Stimulated activated naive B cell treated with anti-CD40 and anti-IgM and Interleukin-4, amounts not matched to agents 10 μg/mL and 1 μg/mL and 100 μg/mL, for 72 hours (primary cell): ENCODE measurements around the gene KY.
A peak's percentile ranks its signal among the peaks of the same experiment; 100 is the strongest.

ENCODE experiments used
- ATAC-seq, 2 donors: fragments of 150-1000 bp; cut with Tn5 transposase; replicated peaks; 2 replicates each; pipeline ENCODE4 v1.10.0; 2021; ENCODE audit warnings: moderate library complexity in 1 of 2
- DNase-seq: peaks from one replicate; pipeline ENCODE4 v3.0.0; 2021
- H3K27ac Mint-ChIP-seq: one replicate; pipeline ENCODE4 v1.8.0; 2022; ENCODE audit warnings: mild to moderate bottlenecking, mixed read lengths
- H3K27me3 Mint-ChIP-seq, 2 donors: one replicate each; pipeline ENCODE4 v1.8.0; 2022; ENCODE audit warnings: mixed read lengths in 2 of 2
- H3K36me3 Mint-ChIP-seq, 2 donors: one replicate each; pipeline ENCODE4 v1.8.0; 2022; ENCODE audit warnings: mixed read lengths in 2 of 2, mild to moderate bottlenecking in 1 of 2
- H3K4me1 Mint-ChIP-seq, 2 donors: one replicate each; pipeline ENCODE4 v1.8.0; 2022; ENCODE audit warnings: mixed read lengths in 2 of 2, mild to moderate bottlenecking in 1 of 2
- H3K4me3 Mint-ChIP-seq, 2 donors: one replicate each; pipeline ENCODE4 v1.8.0; 2022; ENCODE audit warnings: mild to moderate bottlenecking in 2 of 2, mixed read lengths in 2 of 2, moderate library complexity in 1 of 2
- H3K9me3 Mint-ChIP-seq, 2 donors: one replicate each; pipeline ENCODE4 v1.8.0; 2022; ENCODE audit warnings: mixed read lengths in 2 of 2, mild to moderate bottlenecking in 1 of 2

Gene KY

DNA sequence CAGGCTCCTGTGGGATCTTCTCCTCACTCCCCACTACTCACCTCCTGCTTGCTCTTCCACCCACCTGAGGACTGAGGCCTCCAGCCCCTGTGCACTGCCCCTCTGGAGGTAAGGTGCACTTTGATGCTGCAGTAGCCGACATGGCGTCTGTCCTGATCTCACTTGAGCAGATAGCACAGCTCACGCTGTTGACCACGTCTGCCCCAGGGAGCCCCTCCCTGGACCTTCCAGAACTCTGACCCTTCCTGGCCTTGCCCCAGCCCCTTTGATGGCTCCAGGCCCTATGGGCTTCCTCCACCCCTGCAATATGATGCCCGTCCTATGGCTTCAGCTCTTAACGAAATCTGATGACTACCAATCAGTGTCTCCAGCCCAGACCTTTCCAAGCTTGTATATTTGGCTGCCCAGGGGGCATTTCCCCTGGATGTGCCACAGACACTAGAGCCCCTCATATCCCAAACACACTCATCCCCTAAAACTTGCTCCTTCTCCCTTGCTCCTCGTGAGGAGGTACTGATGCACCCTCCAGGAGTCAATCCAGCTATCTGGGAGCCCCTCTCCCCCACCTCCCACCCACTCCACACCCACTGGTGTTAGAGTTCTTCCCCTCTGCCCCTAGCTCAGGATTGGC is 27.1 kb downstream of the KY start:
- H3K36me3 Mint-ChIP-seq = no peaks in the 10 kb centered on the region
- H3K9me3 Mint-ChIP-seq = peaks cover 0 to 2% of the 10 kb centered on the region in 2 donors
- H3K27me3 Mint-ChIP-seq = peaks cover 0 to 4% of the 10 kb centered on the region in 2 donors
- ATAC-seq (no peak), DNase-seq (no peak)
- no peak overlapping the region for H3K4me3 Mint-ChIP-seq
- no peak overlapping the region for H3K27ac Mint-ChIP-seq
- H3K4me1 Mint-ChIP-seq = no peaks in the 10 kb centered on the region

DNA sequence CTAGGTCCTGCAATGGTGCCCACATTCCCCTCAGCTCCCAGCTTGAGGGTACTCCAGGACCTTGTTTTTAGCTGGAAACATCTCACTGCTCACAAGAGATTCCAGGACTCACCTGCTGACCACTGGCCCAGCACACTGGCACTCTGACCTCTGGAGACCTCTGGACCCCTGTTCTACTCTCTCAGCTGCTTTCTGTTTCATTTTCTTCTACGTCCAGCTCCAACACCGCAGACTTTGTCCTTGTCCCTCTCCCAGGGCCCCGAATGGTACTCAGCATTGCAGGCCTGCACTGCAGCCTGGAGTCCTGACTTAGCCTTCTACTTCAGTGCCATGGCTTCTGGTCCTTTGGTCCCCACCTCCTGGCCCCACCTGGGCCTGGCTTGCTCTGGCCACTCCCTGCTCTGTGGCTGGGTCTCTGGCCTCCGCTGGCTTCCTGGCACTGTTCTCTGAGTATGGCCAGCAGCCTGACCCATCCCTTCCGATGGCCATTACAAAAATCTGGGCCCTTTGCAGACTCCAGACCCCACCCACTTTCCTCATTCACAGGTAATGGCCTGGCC is 27.9 kb downstream of the KY start:
- H3K36me3 Mint-ChIP-seq = no peaks in the 10 kb centered on the region
- H3K9me3 Mint-ChIP-seq = no peaks in the 10 kb centered on the region
- no peak overlapping the region for H3K27ac Mint-ChIP-seq
- ATAC-seq (no peak), DNase-seq (no peak)
- peaks cover 0 to 4% of the 10 kb centered on the region in 2 donors for H3K27me3 Mint-ChIP-seq
- peaks cover 0 to under 1% of the 10 kb centered on the region in 2 donors for H3K4me1 Mint-ChIP-seq
- no peak overlapping the region for H3K4me3 Mint-ChIP-seq

DNA sequence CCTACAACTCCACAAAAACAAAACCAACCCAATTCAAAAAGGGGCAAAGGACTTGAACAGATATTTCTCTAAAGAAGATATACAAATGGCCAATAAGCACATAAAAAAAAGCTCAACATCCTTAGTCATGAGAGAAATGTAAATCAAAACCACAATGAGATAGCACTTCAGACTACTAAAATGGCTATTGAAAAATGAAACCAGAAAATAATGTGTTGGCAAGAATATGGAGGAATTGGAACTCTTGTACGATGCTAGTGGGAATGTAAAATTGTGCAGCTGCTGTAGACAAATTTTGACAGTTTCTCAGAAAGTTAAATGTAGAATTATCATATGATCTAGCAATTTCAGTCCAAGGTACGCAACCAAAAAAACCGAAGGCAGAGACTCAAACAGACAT is 29.0 kb downstream of the KY start:
- Mint-ChIP-seq H3K9me3 (no peaks in the 10 kb centered on the region), H3K4me1 (peaks cover 0 to 2% of the 10 kb centered on the region in 2 donors), H3K27me3 (no peaks in the 10 kb centered on the region), H3K36me3 (no peaks in the 10 kb centered on the region), H3K4me3 (no peak overlapping the region), H3K27ac (no peak overlapping the region)
- ATAC-seq (no peak), DNase-seq (no peak)

- no peak for ATAC-seq
- H3K4me1 Mint-ChIP-seq = peaks cover 0 to 2% of the 10 kb centered on the region in 2 donors
Measured at GRCh38 chr3:134620476-134621115, 30.2 kb downstream of the KY start.

DNA sequence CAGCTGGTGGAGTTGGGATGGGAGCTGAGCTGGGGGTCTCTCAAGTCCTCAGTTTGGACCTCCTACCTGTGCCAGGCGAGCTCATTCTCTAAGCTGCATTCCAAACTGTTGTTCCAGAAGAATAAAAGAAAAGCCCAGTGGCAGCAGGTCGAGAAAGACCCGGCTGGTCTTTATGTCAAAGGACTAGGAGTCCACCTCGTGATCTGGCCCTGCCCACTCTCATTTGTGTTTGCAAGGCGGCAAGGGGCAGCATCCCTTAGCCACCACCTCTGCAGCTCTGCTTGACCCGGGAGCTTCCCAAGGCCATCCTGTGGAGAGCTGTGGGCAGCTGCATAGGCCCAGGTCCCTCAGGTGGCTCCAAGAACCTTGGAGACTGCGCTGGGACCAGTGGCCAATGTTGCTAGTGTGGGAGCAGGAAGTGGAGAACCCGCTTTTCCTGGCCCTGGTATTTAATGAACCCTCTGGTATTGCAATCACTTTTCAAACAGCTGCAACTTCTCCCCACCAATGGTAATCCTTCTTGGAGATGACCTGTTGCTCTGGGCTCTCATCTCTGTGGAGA is 30.9 kb downstream of the KY start:
- DNase-seq (no peak), ATAC-seq (no peak)
- H3K9me3 Mint-ChIP-seq = no peaks in the 10 kb centered on the region
- no peaks in the 10 kb centered on the region for H3K36me3 Mint-ChIP-seq
- peaks cover 0 to 2% of the 10 kb centered on the region in 2 donors for H3K4me1 Mint-ChIP-seq
- no peaks in the 10 kb centered on the region for H3K27me3 Mint-ChIP-seq
- H3K27ac Mint-ChIP-seq = no peak overlapping the region
- no peak overlapping the region for H3K4me3 Mint-ChIP-seq

More at GRCh38 chr3:134620476-134621115, 30.2 kb downstream of the KY start:
- no peak overlapping the region for H3K27ac Mint-ChIP-seq
- H3K27me3 Mint-ChIP-seq = no peaks in the 10 kb centered on the region
- H3K4me3 Mint-ChIP-seq = no peak overlapping the region
- H3K9me3 Mint-ChIP-seq = no peaks in the 10 kb centered on the region
- DNase-seq = no peak
- no peaks in the 10 kb centered on the region for H3K36me3 Mint-ChIP-seq

GRCh38 chr3:134619301-134619615 is 31.6 kb downstream of the KY start:
- Mint-ChIP-seq H3K4me1 (peaks cover 0 to 2% of the 10 kb centered on the region in 2 donors), H3K27me3 (no peaks in the 10 kb centered on the region), H3K36me3 (no peaks in the 10 kb centered on the region), H3K9me3 (no peaks in the 10 kb centered on the region), H3K4me3 (no peak overlapping the region), H3K27ac (no peak overlapping the region)
- ATAC-seq = no peak
- DNase-seq = no peak

- ATAC-seq = no peak
- H3K27me3 Mint-ChIP-seq = no peaks in the 10 kb centered on the region
- peaks cover 0 to 2% of the 10 kb centered on the region in 2 donors for H3K4me1 Mint-ChIP-seq
- DNase-seq = no peak
- H3K27ac Mint-ChIP-seq = no peak overlapping the region
- H3K36me3 Mint-ChIP-seq = no peaks in the 10 kb centered on the region
- no peaks in the 10 kb centered on the region for H3K9me3 Mint-ChIP-seq
- H3K4me3 Mint-ChIP-seq = no peak overlapping the region
Measured at GRCh38 chr3:134618478-134619300, 32.1 kb downstream of the KY start.

DNA sequence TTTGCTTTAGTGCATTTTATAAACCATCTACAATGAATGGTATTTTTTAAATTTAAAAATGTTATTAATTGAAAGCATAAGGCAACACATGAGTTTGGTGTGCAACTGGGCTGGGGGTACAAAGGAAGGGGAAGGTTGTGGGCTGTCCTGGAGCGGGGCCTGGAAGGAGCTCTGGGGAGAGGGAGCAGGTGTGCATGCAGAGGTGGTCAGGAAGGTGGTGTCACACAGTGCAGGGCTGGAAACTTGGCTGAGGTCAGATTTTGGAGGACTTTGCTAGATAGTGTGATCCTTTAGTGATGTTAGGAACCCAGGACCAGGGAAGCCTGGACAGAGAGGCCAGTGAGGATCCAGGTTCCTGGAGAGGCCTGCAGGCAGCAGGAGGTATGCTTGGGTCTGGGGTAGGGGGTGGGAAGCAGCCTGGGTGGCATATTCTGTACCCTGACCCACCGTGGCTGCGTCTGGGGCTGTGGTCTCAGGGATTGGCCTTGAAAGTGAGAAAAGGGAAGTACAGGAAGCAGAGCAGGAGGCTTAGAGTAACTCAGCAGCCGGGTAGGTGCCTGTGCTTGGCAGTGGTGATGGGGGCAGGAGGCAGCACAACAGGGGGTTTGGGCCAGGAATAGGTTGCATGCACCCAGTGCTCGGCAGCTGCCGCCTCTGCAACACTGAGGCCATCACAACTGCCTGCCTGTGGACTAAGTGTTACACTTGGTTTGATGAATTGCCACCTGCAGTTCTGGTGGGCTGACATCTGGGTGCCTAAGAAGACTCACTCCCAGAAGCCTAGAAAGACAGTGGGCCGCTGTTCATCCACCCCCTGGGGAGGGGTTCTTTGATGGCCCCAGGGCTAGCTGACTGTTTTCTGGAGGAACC is 33.0 kb downstream of the KY start:
- no peaks in the 10 kb centered on the region for H3K9me3 Mint-ChIP-seq
- H3K27me3 Mint-ChIP-seq = no peaks in the 10 kb centered on the region
- no peaks in the 10 kb centered on the region for H3K36me3 Mint-ChIP-seq
- no peak overlapping the region for H3K4me3 Mint-ChIP-seq
- H3K27ac Mint-ChIP-seq = no peak overlapping the region
- H3K4me1 Mint-ChIP-seq = peaks cover 0 to 2% of the 10 kb centered on the region in 2 donors
- ATAC-seq (peak in 1 of 2 donors; percentile 14), DNase-seq (no peak)

GRCh38 chr3:134615743-134616142 is 35.1 kb downstream of the KY start:
- no peaks in the 10 kb centered on the region for H3K27me3 Mint-ChIP-seq
- no peak for DNase-seq
- H3K36me3 Mint-ChIP-seq = no peaks in the 10 kb centered on the region
- no peaks in the 10 kb centered on the region for H3K9me3 Mint-ChIP-seq
- ATAC-seq = no peak
- H3K4me3 Mint-ChIP-seq = no peak overlapping the region
- H3K4me1 Mint-ChIP-seq = peaks cover 0 to 2% of the 10 kb centered on the region in 2 donors
- H3K27ac Mint-ChIP-seq = no peak overlapping the region

- H3K4me3 Mint-ChIP-seq = no peak overlapping the region
- no peaks in the 10 kb centered on the region for H3K27me3 Mint-ChIP-seq
- H3K27ac Mint-ChIP-seq = no peak overlapping the region
- H3K4me1 Mint-ChIP-seq = peaks cover 0 to 2% of the 10 kb centered on the region in 2 donors
- DNase-seq (no peak), ATAC-seq (no peak)
- H3K9me3 Mint-ChIP-seq = no peaks in the 10 kb centered on the region
- H3K36me3 Mint-ChIP-seq = no peaks in the 10 kb centered on the region
Measured at GRCh38 chr3:134614955-134615354, 35.9 kb downstream of the KY start.

GRCh38 chr3:134613006-134613520 is 37.8 kb downstream of the KY start:
- H3K27me3 Mint-ChIP-seq = no peaks in the 10 kb centered on the region
- peaks cover 0 to 2% of the 10 kb centered on the region in 2 donors for H3K4me1 Mint-ChIP-seq
- no peak overlapping the region for H3K4me3 Mint-ChIP-seq
- ATAC-seq (no peak), DNase-seq (no peak)
- no peak overlapping the region for H3K27ac Mint-ChIP-seq
- H3K9me3 Mint-ChIP-seq = no peaks in the 10 kb centered on the region
- H3K36me3 Mint-ChIP-seq = no peaks in the 10 kb centered on the region

GRCh38 chr3:134611516-134611915 is 39.3 kb downstream of the KY start:
- H3K9me3 Mint-ChIP-seq = no peaks in the 10 kb centered on the region
- ATAC-seq = no peak
- H3K27me3 Mint-ChIP-seq = no peaks in the 10 kb centered on the region
- H3K36me3 Mint-ChIP-seq = no peaks in the 10 kb centered on the region
- H3K27ac Mint-ChIP-seq = no peak overlapping the region
- no peak for DNase-seq
- H3K4me1 Mint-ChIP-seq = no peaks in the 10 kb centered on the region
- H3K4me3 Mint-ChIP-seq = no peak overlapping the region

- Mint-ChIP-seq H3K9me3 (no peaks in the 10 kb centered on the region), H3K4me1 (no peaks in the 10 kb centered on the region), H3K4me3 (no peak overlapping the region), H3K27ac (no peak overlapping the region), H3K27me3 (peaks cover 0 to 3% of the 10 kb centered on the region in 2 donors), H3K36me3 (no peaks in the 10 kb centered on the region)
- DNase-seq = no peak
- no peak for ATAC-seq
Measured at GRCh38 chr3:134610432-134611385, 40.1 kb downstream of the KY start.
